GM21381 (cell line): ENCODE results near the gene PLD1.

Source experiments
- ATAC-seq: cut with Tn5 transposase; IDR thresholded peaks from one replicate; pipeline ENCODE4 v1.9.1; 2021; ENCODE audit warnings: mild to moderate bottlenecking, moderate library complexity; ENCODE audit not compliant: unreplicated experiment

The PLD1 gene

GRCh38 chr3:171839270-171839669 is 29.0 kb upstream of the PLD1 start:
- ATAC-seq: no peak

GRCh38 chr3:171838218-171838720 is 28.0 kb upstream of the PLD1 start:
- no peak for ATAC-seq

- ATAC-seq: no peak
Measured at GRCh38 chr3:171837698-171838097, 27.4 kb upstream of the PLD1 start.

- no peak for ATAC-seq
Measured at GRCh38 chr3:171836855-171837254, 26.6 kb upstream of the PLD1 start.

GRCh38 chr3:171835613-171836012 is 25.3 kb upstream of the PLD1 start:
- ATAC-seq: no peak

GRCh38 chr3:171835116-171835515 is 24.8 kb upstream of the PLD1 start:
- ATAC-seq: no peak

GRCh38 chr3:171834461-171834801 is 24.1 kb upstream of the PLD1 start:
- no peak for ATAC-seq

GRCh38 chr3:171833789-171834460 is 23.6 kb upstream of the PLD1 start:
- no peak for ATAC-seq

GRCh38 chr3:171832989-171833388 is 22.7 kb upstream of the PLD1 start:
- no peak for ATAC-seq

- no peak for ATAC-seq
Measured at GRCh38 chr3:171831936-171832335, 21.7 kb upstream of the PLD1 start.

GRCh38 chr3:171830518-171830875 is 20.2 kb upstream of the PLD1 start:
- no peak for ATAC-seq

GRCh38 chr3:171829841-171830517 is 19.7 kb upstream of the PLD1 start:
- peak; percentile 56 for ATAC-seq

- ATAC-seq: no peak
Measured at GRCh38 chr3:171828902-171829770, 18.9 kb upstream of the PLD1 start.

- no peak for ATAC-seq
Measured at GRCh38 chr3:171827836-171828458, 17.7 kb upstream of the PLD1 start.

GRCh38 chr3:171827385-171827784 is 17.1 kb upstream of the PLD1 start:
- no peak for ATAC-seq

GRCh38 chr3:171825222-171825828 is 15.0 kb upstream of the PLD1 start:
- no peak for ATAC-seq

GRCh38 chr3:171824824-171825221 is 14.5 kb upstream of the PLD1 start:
- ATAC-seq: no peak

- no peak for ATAC-seq
Measured at GRCh38 chr3:171824116-171824515, 13.8 kb upstream of the PLD1 start.

- ATAC-seq: peak; percentile 63
Measured at GRCh38 chr3:171822431-171823106, 12.3 kb upstream of the PLD1 start.

- ATAC-seq: no peak
Measured at GRCh38 chr3:171821778-171822358, 11.6 kb upstream of the PLD1 start.
